Measurements from ENCODE around the gene HS3ST2. TPM values are rescaled to one million over a fixed set of nuclear protein-coding genes. Genes with fewer than 3 reads are reported as not detected.

The HS3ST2 gene
- total RNA-seq, 1 donor from 2014 or later, result not detected

DNA sequence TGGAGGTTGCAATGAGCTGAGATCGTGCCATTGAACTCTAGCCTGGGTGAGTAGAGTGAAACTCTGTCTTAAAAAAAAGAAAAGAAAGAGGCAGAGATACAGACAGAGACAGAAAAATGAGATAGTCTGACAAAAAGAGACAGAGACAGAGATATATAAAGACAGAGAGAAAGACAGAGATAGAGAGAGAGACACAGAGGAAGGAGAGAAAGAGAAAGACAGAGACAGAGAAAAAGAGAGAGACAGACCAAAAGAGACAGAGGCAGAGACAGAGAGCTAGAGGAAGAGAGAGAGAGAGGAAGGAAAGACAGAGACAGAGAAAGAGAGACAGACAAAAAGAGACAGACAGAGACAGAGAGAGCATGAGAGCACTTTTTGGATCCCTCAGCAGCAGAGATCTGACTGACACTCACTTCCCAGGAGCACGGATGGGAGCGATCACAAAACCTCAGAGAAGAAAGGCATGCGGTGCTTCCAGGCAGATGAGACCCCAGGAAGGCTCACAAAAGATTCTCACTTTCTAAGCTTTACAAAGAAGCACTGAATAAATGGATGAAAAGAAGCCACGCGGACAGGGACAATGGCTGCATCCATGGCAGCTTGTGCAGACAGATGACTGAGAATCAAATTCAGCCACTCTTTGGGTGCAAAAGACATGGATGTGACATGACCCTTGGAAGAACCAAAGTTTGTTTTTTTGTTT, 38.6 kb upstream of the HS3ST2 start:
- Mint-ChIP-seq H3K36me3 (ENCODE audit: low read depth) (no peaks in the 10 kb centered on the region), H3K27me3 (ENCODE audit: low read depth) (peaks cover 5% of the 10 kb centered on the region), H3K27ac (ENCODE audit: unreplicated experiment) (no peak overlapping the region), H3K4me3 (ENCODE audit: unreplicated experiment) (no peak overlapping the region), H3K4me1 (ENCODE audit: low read depth) (no peaks in the 10 kb centered on the region), H3K9me3 (ENCODE audit: low read depth) (no peaks in the 10 kb centered on the region)
- TF ChIP-seq, protein P1, sequence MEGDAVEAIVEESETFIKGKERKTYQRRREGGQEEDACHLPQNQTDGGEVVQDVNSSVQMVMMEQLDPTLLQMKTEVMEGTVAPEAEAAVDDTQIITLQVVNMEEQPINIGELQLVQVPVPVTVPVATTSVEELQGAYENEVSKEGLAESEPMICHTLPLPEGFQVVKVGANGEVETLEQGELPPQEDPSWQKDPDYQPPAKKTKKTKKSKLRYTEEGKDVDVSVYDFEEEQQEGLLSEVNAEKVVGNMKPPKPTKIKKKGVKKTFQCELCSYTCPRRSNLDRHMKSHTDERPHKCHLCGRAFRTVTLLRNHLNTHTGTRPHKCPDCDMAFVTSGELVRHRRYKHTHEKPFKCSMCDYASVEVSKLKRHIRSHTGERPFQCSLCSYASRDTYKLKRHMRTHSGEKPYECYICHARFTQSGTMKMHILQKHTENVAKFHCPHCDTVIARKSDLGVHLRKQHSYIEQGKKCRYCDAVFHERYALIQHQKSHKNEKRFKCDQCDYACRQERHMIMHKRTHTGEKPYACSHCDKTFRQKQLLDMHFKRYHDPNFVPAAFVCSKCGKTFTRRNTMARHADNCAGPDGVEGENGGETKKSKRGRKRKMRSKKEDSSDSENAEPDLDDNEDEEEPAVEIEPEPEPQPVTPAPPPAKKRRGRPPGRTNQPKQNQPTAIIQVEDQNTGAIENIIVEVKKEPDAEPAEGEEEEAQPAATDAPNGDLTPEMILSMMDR (IDR thresholded peaks at IDR 0.05), result no peak
- no peak for DNase-seq (ENCODE audit: low spot score)

DNA sequence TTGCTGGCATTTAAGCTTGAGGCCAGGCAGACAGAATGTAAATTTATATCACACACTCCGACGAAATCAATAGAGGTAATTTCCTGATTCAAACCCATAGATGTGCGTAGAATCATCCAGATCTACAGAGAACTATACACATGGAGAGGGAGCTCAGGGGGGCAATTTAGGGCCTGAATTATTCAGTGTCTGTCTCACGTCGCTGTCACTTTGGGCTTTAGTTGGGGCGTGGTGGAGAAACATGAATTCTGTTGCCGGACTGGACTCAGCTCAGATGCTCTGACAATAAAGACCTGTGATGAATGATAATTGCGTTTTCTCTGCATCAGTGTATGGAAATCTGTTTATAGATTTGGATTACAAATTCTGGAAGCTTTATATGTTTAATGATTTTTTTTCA, 32.5 kb upstream of the HS3ST2 start:
- Mint-ChIP-seq H3K36me3 (ENCODE audit: low read depth) (no peaks in the 10 kb centered on the region), H3K4me3 (ENCODE audit: unreplicated experiment) (no peak overlapping the region), H3K27me3 (ENCODE audit: low read depth) (peaks cover 3% of the 10 kb centered on the region), H3K9me3 (ENCODE audit: low read depth) (no peaks in the 10 kb centered on the region), H3K27ac (ENCODE audit: unreplicated experiment) (no peak overlapping the region), H3K4me1 (ENCODE audit: low read depth) (no peaks in the 10 kb centered on the region)
- TF ChIP-seq, protein P1 (IDR thresholded peaks at IDR 0.05), result no peak
- DNase-seq (ENCODE audit: low spot score), result no peak

DNA sequence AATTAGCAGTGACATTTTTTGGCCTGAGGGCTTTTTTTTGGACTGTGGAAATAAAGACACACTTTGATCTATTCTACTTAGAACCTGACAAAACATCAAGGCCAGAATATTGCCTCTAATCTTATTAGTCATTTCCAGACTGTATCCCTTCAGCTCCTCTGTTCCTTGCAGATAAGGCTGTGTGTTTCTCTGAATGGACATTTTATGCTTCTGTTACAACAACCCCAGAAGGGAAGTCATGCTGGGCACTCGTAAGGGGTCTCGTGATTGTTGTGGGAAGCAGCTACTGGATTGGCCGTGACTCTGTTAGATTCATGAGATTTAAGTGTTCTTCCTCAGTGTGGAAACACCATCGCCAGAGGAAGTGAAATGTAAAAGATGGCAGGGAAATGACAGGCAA, 31.6 kb upstream of the HS3ST2 start:
- no peak overlapping the region for H3K27ac Mint-ChIP-seq (ENCODE audit: unreplicated experiment)
- TF ChIP-seq, protein P1 (IDR thresholded peaks at IDR 0.05), result no peak
- DNase-seq (ENCODE audit: low spot score), result no peak
- no peaks in the 10 kb centered on the region for H3K36me3 Mint-ChIP-seq (ENCODE audit: low read depth)
- H3K4me3 Mint-ChIP-seq (ENCODE audit: unreplicated experiment), result no peak overlapping the region
- no peaks in the 10 kb centered on the region for H3K4me1 Mint-ChIP-seq (ENCODE audit: low read depth)
- no peaks in the 10 kb centered on the region for H3K27me3 Mint-ChIP-seq (ENCODE audit: low read depth)
- H3K9me3 Mint-ChIP-seq (ENCODE audit: low read depth), result no peaks in the 10 kb centered on the region

DNA sequence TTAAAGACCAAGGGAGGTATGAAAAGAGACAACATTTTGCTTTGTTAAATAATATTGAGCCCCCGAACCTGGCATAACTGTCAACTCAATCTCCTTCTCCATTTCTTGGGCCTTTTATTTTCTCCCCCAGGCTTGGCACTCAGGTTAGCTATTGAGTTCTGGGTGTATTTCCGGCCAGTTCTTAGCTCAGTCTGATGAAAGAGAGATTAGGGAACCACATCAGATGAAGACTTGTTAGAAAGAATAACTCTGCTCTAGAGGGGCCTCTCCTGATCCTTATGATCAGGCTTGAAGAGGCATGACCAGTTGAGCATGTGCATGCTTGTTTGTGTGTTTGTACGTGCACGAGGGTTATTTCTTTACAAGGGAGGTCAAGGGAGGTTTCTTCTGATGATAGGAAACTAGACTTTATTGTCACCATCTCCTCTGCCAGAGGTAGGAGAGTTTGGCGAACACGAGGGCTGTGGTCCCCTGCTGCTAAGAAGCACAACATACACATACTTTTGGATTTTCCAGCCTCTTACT, 29.2 kb upstream of the HS3ST2 start:
- Mint-ChIP-seq H3K27me3 (ENCODE audit: low read depth) (no peaks in the 10 kb centered on the region), H3K4me1 (ENCODE audit: low read depth) (no peaks in the 10 kb centered on the region), H3K27ac (ENCODE audit: unreplicated experiment) (no peak overlapping the region), H3K9me3 (ENCODE audit: low read depth) (no peaks in the 10 kb centered on the region), H3K36me3 (ENCODE audit: low read depth) (no peaks in the 10 kb centered on the region), H3K4me3 (ENCODE audit: unreplicated experiment) (no peak overlapping the region)
- no peak for DNase-seq (ENCODE audit: low spot score)
- TF ChIP-seq, protein P1 (IDR thresholded peaks at IDR 0.05), result no peak

DNA sequence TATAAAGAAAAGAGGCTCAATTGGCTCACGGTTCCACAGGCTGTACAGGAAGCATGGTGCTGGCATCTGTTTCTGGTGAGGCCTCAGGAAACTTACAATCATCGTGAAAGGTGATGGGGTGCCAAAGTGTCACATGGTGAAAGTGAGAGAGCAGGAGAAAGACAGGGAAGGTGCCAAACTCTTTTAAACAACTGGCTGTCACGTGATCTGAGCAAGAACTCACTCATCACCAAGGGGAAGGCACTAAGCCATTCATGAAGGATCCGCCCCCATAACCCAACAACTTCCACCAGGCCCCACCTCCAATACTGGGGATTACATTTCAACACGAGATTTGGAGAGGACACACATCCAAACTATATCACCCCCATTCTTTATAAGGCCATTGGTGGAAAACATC, 28.4 kb upstream of the HS3ST2 start:
- DNase-seq (ENCODE audit: low spot score), result no peak
- TF ChIP-seq, protein P1 (IDR thresholded peaks at IDR 0.05), result no peak
- Mint-ChIP-seq H3K4me1 (ENCODE audit: low read depth) (no peaks in the 10 kb centered on the region), H3K36me3 (ENCODE audit: low read depth) (no peaks in the 10 kb centered on the region), H3K27me3 (ENCODE audit: low read depth) (no peaks in the 10 kb centered on the region), H3K27ac (ENCODE audit: unreplicated experiment) (no peak overlapping the region), H3K9me3 (ENCODE audit: low read depth) (no peaks in the 10 kb centered on the region), H3K4me3 (ENCODE audit: unreplicated experiment) (no peak overlapping the region)

All from chondrocyte (in vitro differentiated cells).